SK-MEL-5 (cell line): ENCODE measurements around the gene BFSP1. TPM values are rescaled to one million over a fixed set of nuclear protein-coding genes. Genes with fewer than 3 reads are reported as not detected.

Experiments used
- DNase-seq: peaks from one replicate; pipeline ENCODE4 v3.0.0-alpha.2; 2016; ENCODE audit warnings: low read depth, low spot score
- in situ Hi-C: cut with HindIII; loops from 2 replicates; pipeline ENCODE4 v1.10.0; 2016; ENCODE audit warnings: low sequenced_read_pairs, high pct_unique_total_duplicates, low pct_unique_long_range_greater_than_20kb
- total RNA-seq: library from RNA; depleted of rRNA; stranded (reverse); fragments of >200 nt; shearing (Covaris generic); gene quantifications from 2 replicates; pipeline ENCODE4 v1.2.3, GENCODE V29; 2014

Gene BFSP1
- total RNA-seq, 1 experiment from 2014 or later, result 14.3 TPM

DNA sequence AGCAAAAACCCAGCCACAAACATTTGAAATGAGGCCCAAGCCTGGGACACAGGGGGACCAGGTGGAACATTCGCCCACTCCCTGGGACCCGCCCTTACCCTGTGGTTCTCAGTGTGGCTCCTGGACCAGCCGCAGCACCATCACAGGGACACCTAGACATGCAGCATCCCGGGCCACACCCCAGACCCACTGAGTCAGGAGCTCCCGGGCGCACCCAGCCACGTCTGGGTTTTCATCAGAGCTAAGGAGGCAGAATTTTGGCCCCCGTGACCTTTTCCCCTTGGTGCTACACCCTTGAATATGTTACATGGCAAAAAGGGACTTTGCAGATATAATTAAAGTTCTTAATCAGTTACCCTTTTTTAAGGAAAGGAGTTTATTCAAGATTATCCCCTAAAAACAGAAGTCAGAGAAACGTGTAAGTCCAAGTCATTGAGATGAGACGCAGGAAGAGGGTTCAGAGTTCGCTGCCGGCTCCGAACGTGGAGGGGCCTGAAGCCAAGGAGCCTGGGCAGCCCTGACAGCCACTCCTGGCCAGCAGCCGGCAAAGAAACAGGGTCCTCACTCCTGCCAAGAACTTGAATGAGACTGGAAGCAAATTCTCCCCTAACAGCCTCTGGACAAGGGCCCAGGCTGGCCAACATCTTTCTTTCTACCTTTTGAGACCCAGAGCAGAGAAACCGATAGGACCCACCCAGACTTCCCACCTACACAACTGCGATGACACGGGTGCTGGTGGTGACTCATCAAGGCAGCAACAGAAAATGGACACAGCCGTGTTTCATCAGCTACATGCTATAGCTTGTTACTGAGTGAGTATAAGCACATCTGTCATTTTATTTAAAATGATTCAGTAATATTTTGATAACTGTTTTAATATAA is 25.3 kb downstream of the BFSP1 start:
- no peak for DNase-seq
- in situ Hi-C loops, result no loop called here

DNA sequence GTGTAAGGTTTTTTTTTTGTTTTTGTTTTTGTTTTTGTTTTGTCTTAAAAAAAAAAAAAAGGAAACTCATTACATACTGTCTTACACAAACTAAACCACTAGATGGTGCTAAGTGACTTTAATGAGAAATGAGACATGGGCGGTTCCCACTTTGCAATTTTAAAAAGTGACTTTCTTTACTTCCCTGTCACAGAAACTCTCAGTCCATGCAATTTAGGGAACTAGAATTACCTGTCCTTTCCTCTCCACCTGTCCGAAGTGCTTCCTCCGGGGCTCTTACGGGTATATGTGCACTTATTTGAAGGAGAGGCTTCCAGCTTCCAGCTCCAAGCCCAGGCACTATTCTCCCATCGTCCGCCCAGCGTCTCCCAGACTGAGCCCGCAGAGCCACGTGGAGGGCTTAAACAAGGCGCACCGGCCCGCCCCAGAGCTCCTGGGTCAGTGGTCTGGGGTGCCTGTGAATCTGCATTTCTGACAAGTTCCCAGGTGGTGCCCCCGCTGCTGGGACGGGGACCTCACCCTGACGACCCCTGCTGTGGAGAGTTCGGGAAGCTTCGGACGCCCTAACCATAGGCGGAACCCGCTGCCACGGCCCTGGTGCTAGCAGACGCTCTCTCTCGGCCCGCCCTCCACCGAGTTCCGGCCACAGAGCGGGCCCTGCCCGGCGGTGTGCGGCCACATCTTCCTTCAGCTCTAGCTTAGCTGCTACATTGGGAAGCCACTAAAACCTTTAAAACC is 26.1 kb downstream of the BFSP1 start:
- DNase-seq, result peak; percentile 69
- in situ Hi-C loops, result no loop called here

DNA sequence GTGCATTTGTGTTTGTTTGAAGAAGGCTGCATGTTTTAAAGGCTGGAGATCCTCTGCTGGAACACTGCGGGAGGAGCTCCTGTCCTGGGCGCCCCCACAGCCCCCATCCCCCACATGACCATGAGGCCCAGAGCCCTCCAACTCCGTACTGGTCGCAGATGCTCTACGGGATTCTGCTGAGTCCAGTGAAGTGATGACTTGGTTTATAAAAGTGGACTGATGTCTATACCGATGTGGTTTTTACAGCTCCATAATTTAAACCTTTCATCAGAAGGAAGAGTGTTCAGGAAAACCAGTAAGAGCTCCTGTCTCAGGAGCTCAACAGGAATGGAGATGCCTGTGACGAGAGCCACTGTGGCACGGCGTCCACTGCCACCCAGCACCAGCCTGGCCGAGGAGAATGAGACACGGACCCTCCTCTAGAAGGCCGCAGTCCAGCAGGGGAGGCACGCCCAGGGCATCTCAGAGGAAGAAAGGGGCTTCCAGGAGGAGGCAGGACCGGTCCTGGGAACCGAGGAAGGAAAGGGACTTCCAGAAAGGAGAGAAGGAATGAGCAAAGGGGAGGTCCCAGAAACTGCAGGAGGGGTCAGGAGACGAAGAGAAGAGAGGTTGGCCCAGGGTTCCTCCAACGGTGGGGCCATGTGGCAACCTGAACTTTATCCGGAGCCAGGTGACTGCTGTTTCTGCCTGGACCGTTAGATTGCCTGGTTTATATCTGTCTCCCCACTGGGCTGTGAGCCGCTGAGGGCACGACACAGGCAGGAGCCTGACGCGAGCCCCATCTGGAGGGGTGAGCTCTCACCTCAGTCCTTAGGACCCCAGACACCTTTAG is 26.9 kb downstream of the BFSP1 start:
- DNase-seq, result no peak
- in situ Hi-C loops, result no loop called here

DNA sequence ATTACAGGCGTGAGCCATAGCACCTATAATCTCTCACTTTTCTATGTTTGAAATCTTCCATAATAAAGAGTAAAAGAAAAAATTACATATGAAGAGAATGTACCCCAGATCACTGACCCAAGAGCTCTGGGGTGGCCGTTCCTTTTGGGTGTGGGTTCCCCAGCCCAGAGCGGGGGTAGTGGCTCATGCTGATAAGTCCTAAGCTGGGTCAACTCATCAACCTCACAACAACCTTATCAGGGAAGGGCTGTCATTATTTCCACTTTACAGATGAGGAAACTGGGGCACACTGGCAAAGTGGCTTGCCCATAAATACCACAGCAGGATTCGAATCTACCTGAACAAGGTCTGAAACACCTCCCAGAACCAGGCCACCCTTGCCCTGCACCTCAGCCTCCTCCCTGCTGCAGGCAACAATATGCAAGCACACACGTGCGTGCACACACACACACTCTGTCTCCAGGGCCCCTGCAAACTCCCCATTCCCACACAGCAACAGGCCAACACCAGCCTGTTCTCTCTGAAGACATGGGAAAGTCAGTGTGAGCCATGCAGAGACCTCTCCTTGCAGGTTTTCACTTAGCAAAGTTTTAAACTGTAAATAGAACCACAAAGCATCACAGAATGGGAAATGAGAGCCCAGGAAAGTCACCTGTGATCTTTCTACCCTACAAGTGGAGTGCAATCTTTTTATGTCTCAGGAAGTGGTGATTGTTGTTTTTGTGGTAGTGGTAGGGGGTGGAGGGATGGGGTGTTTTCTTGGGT is 27.7 kb downstream of the BFSP1 start:
- in situ Hi-C loops, result no loop called here
- no peak for DNase-seq

DNA sequence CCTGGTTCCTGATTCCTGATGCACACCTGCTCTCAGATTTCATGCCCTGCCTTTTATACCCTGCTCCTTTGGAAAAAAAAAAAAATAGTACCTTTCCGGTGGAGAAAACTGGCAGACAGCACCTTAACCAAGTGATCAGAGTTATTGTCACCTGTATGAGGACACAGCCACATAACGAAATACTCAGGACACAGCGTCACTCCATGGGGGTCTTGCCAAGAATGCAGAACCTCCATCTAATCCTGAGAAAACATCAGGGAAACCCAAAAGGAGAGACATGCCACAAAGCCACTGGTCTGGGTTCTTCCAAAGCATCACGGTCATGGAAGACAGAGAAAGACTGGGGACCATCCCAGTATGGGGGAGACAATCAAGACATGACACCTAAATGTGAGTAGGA is 29.1 kb downstream of the BFSP1 start:
- in situ Hi-C loops, result no loop called here
- DNase-seq, result no peak

DNA sequence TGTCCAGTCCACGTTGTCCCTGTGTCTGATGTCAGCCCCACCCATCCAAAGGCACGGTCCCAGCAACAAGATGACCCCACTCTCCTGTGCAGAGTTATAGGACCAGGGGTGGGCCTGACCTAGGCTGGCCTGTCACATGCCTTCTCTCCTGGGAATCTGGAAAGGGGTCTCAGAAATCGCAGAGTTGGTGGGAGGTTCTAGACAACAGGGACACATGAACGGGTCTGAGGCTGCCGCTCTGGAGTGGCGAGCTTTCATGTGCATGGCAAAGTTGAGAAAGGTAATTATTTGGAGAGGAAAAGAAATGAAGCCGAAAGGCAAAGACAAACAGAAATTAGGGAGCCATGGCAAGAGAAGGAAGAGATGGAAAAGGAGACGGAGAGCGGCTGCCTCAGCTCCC is 29.5 kb downstream of the BFSP1 start:
- in situ Hi-C loops, result no loop called here
- no peak for DNase-seq

DNA sequence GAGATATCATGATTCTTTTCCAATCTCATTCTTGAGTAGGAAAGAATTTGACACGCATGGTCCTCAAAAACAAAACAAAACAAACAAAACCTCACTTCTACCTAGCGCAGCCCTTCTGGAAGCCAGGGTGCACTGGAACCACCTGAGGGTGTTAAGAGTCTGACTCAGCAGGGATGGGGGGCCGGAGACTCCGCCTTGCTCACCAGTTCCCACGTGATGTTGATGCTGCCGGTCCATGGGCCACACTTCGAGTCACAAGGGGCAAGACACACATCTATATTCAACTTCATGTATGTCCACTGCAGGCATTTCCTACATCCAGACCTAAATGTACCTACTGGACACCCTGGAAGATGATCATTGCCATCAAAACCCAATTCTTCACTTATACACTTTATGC is 30.4 kb downstream of the BFSP1 start:
- DNase-seq, result no peak
- in situ Hi-C loops, result no loop called here

DNA sequence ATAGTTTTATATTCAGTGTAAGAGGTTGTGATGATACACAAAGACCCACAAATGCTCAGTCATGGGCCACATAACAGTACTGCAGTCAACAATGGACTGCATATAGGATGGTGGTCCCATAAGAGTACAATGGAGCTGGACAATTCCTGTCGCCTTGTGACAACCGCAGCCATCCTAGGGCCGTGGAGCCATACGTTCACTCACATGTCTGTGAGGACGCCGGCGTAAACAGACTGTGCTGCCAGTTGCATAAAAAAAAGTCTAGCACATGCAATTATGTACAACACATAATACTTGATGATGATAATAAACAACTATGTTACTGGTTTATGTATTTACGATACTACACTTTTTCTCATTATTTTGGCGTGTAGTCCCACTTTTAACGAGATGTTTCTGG is 30.9 kb downstream of the BFSP1 start:
- in situ Hi-C loops, result no loop called here
- no peak for DNase-seq

DNA sequence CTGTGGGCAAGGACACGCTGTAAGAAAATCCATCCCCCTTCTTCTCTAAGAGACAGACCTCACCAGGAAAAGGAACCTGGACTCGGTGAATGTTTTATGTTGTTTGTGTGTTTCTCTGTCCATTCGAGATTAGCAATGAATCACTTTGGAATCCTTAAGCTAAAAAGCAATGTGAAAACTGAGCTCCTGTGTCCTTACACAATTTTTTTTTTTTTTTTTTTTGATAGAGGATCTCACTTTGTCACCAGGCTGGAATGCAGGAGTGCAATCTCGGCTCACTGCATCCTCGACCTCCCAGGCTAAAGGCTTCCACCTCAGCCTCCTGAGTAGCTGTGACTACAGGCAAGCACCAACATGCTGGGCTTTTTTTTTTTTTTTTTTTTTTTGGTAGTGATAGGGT is 32.1 kb downstream of the BFSP1 start:
- in situ Hi-C loops, result no loop called here
- no peak for DNase-seq

DNA sequence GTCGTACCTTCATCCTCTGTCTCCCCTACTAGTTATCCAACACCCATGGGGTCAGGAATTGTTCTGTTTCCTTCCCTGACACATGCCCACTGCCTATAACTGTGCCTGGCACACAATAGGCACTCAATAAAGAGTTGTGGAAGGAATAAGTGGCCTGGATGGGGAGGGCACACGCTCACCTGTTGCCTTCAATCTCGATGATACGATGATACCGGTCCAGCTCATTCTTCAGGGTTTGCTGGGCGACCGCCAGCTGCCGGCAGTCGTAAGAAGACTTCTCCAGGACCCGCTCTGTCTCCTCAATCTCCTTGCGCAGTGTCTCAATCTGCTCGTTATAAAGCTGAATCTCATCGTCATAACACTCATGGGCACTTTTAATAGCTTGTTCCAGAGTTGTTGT is 32.5 kb downstream of the BFSP1 start:
- in situ Hi-C loops, result no loop called here

DNA sequence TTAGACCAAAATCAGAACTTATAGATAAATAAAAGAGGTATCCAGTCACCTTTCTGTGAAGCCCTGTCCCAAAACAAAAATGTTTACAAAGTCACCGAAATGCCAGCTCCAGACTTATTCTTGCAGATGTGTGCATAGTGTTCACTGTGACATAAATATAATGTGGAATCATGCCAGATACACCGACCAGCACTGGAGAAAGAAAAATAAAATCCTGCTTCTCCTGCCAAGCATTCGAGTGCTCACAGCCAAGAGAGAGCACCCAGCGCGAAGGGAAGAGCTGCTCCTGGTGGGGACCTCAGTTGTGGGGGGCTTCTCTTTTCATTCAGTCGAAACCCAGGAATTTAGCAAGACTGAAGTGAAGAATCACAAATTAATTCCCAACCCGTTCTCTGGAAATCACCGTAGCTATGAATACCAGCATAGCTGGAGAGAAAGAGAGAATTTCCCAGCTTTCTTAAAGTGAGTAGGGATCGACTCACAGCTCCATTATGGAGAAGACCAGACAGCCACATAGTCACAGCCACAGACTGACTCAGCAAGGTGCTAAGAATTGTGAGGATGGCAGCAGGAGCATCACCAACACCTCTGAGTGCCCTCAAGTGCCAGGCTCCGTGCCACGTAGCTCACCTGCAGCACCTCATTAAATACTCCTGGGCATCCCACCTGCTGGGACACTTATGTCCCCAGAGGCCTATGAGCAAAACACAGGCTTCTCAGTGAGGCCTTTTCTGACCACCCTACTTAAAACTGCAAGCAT is 33.2 kb downstream of the BFSP1 start:
- in situ Hi-C loops, result no loop called here
- DNase-seq, result no peak

More for the DNA sequence above, 32.5 kb downstream of the BFSP1 start:
- no peak for DNase-seq

DNA sequence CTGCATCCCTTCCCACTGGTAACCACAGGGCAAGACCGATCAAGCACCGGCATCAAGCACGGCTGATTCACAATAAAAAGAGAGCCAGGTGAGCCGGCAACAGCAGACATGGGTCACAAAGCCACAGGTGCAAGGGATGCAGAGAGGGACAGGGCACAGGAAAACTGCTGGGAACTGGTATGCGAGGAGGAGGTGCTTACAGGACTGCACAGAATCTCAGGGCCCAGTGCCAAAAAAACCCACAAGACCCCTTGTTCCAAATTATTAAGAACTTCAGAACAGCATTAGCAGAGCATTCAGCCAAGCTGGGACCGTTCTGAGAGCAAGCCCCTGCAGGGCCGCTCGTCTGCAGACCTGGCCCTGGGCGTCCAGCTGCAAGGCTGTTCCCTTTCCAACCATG is 35.4 kb downstream of the BFSP1 start:
- no peak for DNase-seq
- in situ Hi-C loops, result no loop called here

DNA sequence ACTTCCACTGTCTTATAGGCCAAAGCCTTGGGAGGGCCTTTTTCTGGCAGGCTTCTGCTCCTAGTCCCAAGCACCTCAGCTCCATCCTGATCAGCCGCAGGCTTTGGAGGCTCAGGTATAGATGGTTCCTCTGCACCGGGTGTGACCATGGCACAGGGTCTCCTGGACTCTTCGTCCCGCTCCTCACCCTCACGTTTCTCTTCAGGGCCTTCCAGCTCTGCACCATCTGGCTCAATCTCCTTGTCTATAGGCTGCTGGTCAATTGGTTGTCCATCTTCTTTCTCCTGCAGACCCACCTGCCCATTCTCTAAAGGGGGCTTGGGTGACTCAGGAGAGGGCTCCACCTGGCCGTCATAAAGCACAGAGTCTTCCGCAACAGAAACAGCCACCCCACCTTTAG is 37.0 kb downstream of the BFSP1 start:
- in situ Hi-C loops, result no loop called here
- no peak for DNase-seq

DNA sequence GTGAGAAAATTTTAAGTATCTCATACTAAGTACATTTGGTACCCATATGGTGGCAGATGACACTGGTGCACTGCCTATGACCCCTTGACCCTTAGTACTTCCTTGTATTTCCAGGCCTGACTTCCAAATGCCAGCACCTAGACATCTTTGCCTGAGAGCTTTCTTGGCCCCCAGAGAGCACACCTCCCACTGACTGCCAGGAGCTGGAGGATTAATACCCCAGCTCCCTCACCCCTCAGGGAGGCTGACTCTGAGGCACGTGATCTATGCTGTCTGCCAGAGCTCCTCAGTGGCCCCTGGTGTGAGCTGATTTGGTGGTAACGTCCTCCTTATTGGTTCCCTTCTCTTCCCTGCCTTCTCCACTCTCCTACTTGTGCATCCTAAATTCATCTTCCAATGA is 38.0 kb downstream of the BFSP1 start:
- in situ Hi-C loops, result no loop called here
- no peak for DNase-seq

DNA sequence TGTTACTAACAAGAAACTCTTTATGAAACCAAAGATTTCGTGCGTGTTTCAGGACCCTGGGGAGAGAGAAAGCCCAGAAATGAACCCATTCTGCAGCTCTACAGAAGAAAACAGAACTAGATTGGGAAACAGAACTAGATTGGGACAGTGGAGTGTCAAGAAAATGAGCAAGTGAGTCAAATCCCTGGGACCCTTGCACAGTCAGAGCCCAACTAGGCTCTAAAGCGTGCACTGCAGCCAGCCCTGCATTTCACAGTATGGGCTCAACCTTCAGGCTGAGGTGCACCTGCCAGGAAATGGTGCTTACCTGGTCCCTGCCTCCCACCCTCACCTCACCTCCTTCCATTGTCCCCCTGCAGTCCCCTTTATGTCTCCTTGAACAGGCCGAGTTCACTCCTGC is 39.7 kb downstream of the BFSP1 start:
- no peak for DNase-seq
- in situ Hi-C loops, result no loop called here

DNA sequence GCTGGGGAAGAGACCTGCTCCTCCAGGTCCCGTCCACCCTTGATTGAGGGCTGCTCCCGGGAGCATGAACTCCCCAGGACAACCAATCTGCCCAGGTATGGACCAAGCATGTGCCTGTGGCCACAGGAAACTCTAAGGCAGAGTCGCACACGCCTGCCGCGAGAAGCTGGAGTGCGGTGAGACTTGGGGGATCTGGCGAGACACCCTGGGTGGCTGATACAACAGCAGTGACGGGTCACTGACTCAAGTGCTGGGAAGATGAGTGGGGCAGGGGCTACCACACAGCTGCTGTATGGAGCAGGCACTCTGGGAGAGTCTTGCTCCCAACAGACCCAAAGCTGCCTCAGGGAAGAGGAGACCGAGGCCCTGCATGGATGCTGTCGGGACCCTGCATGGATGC is 40.1 kb downstream of the BFSP1 start:
- no peak for DNase-seq
- in situ Hi-C loops, result no loop called here

DNA sequence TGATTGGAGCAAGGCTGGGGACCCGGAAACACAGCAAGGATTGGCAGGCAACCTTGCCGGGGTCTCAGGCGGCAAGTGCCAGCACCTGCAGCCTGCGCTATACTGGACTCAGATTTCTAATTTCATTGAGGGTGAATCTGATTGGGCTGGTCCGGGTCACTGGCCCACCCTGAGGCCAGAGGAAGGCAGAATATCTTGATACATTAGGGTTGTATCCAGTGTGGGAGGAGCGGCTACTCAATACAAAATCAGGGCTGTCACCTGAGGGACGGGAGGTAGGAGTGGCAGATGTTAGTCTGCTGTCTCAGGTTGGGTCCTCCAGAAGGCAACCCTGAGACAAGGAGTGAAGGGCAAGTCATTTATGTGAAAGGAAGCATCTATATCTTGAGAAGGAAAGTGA is 40.7 kb downstream of the BFSP1 start:
- in situ Hi-C loops, result no loop called here
- no peak for DNase-seq
